Subcutaneous adipose tissue (tissue), 4 donors: ENCODE data around the gene FRMD4A. TPM values are rescaled to one million over a fixed set of nuclear protein-coding genes. Genes with fewer than 3 reads are reported as not detected.

Experiments used
- total RNA-seq, 4 donors: library from RNA; depleted of rRNA; stranded (reverse); fragments of >200 nt; gene quantifications; one replicate each; pipeline ENCODE4 v1.1.0, GENCODE V29; 2016
- TF ChIP-seq, protein P1 (sequence below): fragments of 450-650 bp; IDR thresholded peaks from one replicate; pipeline ENCODE4 v1.5.1; 2016; ENCODE audit warnings: low read depth, mild to moderate bottlenecking, control low read depth, antibody characterized with exemption, moderate library complexity

FRMD4A gene
- total RNA-seq, 4 donors from 2014 or later = 70.0 to 206 (median 81.4) TPM

DNA sequence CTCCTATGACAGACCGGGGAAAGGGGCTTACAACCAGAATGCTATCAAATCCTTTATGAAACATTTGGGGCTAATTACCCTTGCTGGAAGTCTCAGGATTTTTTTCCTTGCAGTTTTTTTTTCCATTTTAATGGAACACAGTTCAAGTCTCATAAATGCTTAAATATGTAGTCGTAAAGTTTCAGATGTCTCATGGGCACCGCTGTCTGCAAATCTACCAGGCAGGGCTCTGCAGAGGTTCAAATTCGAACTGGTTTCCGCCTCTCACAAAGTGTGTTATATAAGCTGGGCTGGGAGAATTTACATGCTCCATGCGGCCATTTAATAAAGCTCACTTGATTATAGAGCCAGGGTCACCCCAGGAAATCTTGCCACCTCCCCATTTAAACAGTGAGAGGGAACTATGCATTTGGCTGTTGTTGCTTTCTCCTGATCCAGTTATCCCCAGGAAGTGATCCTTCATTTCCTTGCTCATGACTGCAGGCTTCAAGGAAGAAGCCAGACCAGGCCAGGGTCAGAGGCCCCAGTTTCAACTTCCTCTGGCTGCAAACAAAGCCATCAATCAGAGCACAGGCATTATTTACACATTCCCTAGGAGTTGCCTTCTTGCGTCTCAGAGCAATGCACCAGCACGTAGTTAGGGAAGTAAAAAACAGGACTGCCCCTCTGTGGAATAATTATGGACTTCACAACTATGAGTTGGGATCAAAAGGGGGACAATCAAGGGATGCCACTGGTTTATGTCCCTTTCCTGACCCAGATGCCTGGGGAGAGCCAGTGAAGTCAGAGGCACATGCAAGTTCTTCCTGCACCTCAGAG lies 385.1 kb downstream of the FRMD4A start:
- TF ChIP-seq, protein P1, sequence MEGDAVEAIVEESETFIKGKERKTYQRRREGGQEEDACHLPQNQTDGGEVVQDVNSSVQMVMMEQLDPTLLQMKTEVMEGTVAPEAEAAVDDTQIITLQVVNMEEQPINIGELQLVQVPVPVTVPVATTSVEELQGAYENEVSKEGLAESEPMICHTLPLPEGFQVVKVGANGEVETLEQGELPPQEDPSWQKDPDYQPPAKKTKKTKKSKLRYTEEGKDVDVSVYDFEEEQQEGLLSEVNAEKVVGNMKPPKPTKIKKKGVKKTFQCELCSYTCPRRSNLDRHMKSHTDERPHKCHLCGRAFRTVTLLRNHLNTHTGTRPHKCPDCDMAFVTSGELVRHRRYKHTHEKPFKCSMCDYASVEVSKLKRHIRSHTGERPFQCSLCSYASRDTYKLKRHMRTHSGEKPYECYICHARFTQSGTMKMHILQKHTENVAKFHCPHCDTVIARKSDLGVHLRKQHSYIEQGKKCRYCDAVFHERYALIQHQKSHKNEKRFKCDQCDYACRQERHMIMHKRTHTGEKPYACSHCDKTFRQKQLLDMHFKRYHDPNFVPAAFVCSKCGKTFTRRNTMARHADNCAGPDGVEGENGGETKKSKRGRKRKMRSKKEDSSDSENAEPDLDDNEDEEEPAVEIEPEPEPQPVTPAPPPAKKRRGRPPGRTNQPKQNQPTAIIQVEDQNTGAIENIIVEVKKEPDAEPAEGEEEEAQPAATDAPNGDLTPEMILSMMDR = no peak

DNA sequence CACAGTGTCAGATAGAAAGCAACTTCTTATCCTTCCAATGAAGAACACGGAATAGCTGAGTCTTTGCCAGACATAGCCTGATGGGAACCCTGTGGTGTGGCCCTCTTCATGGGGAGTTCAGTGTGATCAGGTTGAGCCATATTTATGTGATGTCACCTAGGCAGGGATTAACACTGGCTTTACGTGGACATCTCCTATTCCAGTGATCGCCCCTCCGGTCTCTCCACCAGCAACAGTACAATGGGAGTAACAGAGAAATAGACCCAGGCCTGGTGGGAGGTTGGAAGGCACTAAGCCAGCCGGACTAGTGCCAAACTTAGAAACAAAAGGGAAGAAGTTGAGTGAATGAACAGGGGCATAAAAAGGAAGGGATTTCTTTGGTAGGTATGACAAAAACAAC lies 385.9 kb downstream of the FRMD4A start:
- TF ChIP-seq, protein P1 = no peak

DNA sequence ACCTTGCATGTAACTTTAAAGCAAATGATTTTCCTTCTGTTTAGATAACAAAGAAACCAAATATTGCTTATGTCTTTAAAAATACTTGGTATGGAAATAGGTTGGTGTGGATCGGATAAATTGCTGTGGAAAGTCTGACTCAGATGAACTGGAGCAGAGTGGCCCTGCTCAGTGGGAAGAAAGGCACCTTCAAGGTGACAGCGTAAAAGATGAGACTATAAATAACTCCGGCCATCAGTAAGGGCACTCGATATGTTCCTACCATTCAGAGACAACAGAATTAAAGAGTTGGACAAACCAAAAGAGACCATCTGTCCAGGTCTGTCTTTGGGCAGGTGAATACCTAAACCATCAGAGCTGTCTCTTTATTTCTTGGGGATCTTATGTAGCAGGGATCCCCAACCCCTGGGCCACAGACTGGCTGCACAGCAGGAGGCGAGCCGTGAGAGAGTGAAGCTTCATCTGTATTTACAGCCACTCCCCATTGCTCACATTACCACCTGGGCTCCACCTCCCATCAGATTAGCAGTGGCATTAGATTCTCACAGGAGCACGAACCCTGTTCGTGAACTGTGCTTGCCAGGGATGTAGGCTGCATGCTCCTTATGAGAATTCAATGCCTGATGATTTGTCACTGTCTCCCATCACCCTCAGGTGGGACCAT lies 386.9 kb downstream of the FRMD4A start:
- TF ChIP-seq, protein P1 = no peak

DNA sequence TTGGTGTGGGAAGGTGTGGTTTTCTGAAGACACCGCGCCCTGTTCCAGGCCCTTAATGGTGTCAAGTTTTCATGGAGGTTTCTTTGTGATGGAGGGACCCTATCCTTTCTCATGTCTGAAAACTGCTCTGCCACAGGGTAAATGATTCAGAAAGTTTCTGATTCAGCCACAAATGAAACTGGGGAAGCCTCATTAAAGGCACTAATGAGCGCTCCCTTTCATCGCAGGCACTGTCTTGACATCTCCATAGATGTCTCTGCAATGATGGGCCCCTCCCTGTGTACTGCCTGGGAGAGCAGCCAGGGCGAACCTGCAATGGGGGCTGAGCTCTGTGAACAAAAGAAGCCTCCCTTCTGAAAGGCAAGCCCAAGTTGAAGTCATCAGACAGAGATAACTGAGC lies 388.7 kb downstream of the FRMD4A start:
- TF ChIP-seq, protein P1 = no peak

DNA sequence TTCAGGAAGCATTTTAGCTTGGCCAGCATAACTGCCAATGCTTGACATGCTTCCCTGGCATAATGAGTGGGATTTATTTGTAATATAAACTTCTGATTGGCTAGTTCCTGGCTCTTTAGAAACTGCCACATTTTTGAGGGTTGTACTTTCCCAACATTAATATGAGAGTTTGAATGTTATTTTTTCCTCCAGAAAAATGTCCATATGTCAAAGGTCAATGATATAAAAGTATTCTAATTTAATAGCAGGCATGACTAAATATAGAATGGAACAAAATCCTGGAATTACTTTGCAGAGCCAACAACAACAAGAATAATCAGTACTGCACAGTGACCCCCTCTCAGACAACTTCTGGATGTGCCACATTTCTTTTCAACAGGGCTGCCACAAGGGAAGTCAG lies 391.3 kb downstream of the FRMD4A start:
- TF ChIP-seq, protein P1 = no peak

DNA sequence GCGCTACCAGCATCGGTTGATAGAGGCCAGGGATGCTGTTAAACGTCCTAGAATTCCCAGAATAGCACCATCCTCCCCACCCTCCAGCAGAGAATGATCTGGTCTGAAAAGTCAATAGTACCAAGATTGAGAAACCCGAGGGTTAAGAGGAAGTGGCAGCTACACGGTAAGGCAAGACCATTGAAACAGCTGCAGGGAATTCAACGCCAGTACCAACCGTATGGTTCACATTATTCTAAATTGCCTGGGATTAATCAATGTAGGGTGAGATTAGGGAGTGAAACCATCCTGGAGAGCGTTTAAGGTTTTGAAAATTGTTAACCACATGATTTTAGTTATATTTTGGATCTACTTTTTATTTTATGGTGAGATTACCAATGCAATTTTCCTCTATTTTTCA lies 391.8 kb downstream of the FRMD4A start:
- TF ChIP-seq, protein P1 = no peak

DNA sequence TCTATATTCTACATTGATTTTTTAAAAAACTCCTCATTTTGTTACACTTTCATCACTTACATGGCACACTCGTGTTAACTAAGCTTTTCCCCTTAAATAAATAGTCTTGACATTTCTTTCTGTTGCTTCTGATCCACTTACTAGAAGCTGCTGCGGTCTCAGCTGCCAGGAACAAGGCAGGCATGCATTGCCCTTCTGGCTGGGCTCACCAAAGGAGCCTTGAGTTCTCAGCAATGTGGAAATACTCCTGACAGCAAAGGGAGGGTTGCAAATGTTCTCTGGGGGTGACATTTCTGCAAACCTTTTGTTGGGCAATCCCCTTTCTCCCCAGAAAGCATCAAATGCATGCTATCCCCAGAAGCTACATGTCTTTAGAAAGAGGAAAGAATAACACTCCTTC lies 393.9 kb downstream of the FRMD4A start:
- TF ChIP-seq, protein P1 = no peak
